B cell (primary cell): Measurements from ENCODE around the gene SLC25A26. TPM values are rescaled to one million over a fixed set of nuclear protein-coding genes. Genes with fewer than 3 reads are reported as not detected.

Source experiments
- ATAC-seq: fragments of 200-7000 bp; cut with Tn5 transposase; one replicate; pipeline ENCODE4 v1.10.0; 2021; ENCODE audit warnings: low read depth, mild to moderate bottlenecking, moderate number of reproducible peaks, moderate library complexity
- CTCF ChIA-PET: fragments of 350-600 bp; sonication (Branson Sonifier 250); formaldehyde crosslinking; loops from one replicate; lab custom pipeline; 2021; ENCODE audit warnings: antibody characterized with exemption, inconsistent platforms; lab: Charles Lee
- POLR2A ChIA-PET: fragments of 350-600 bp; sonication (Branson Sonifier 250); formaldehyde crosslinking; loops from one replicate; lab custom pipeline; 2021; ENCODE audit warnings: antibody characterized with exemption; lab: Charles Lee
- DNase-seq: peaks from one replicate; pipeline ENCODE4 v3.0.0; 2013
- H2AFZ ChIP-seq: 2 replicates; pipeline ENCODE4 v1.6.1; 2012; ENCODE audit warnings: mild to moderate bottlenecking, low read depth, low read length; ENCODE audit not compliant: insufficient read depth, poor library complexity, severe bottlenecking
- H3K27ac ChIP-seq, 2 donors: 1 replicate in 1 of 2; 2 replicates in 1 of 2; pipeline ENCODE4 v1.5.1; 2012 to 2013; ENCODE audit warnings: low read length in 2 of 2, mild to moderate bottlenecking in 2 of 2, moderate library complexity in 1 of 2
- H3K27me3 ChIP-seq, 4 experiments: fragments of 200-600 bp in 1 of 4; sonication (generic) in 1 of 4; replicated peaks in 1 of 4; 1 replicate in 2 of 4; 2 replicates in 2 of 4; pipeline versions ENCODE4 v1.6.1 to v1.7.0; 2013 to 2016; ENCODE audit warnings: low read length in 3 of 4, mild to moderate bottlenecking in 2 of 4, mixed read lengths in 1 of 4, moderate library complexity in 1 of 4; ENCODE audit not compliant: insufficient read depth in 4 of 4, control insufficient read depth in 3 of 4; ENCODE audit errors: control extremely low read depth in 1 of 4
- H3K36me3 ChIP-seq, 2 experiments: replicated peaks in 1 of 2; 1 replicate in 1 of 2; 2 replicates in 1 of 2; pipeline versions ENCODE4 v1.6.1 to v1.7.1; 2013; ENCODE audit warnings: low read length in 1 of 2; ENCODE audit not compliant: insufficient read depth in 2 of 2, control insufficient read depth in 1 of 2; ENCODE audit errors: control extremely low read depth in 1 of 2, extremely low read depth in 1 of 2
- H3K4me1 ChIP-seq, 2 donors: fragments of 200-600 bp in 1 of 2; sonication (generic) in 1 of 2; 1 replicate in 1 of 2; 2 replicates in 1 of 2; pipeline versions ENCODE4 v1.5.1 to v1.6.1; 2013 to 2017; ENCODE audit warnings: low read length in 2 of 2; ENCODE audit not compliant: control insufficient read depth in 2 of 2, insufficient read depth in 2 of 2
- H3K4me2 ChIP-seq: replicated peaks from 2 replicates; pipeline ENCODE3; 2012; ENCODE audit warnings: mild to moderate bottlenecking, low read depth, low read length; ENCODE audit not compliant: poor library complexity, severe bottlenecking
- H3K4me3 ChIP-seq, 5 experiments: fragments of 200-600 bp in 1 of 5; sonication (generic) in 1 of 5; 1 replicate in 3 of 5; 2 replicates in 2 of 5; pipeline versions ENCODE4 v1.5.1 to v1.7.0; 2011 to 2016; ENCODE audit warnings: low read length in 4 of 5, mild to moderate bottlenecking in 4 of 5, low read depth in 2 of 5, control low read depth in 1 of 5, moderate library complexity in 1 of 5; ENCODE audit not compliant: insufficient read depth in 1 of 5; ENCODE audit errors: control extremely low read depth in 1 of 5, extremely low read depth in 1 of 5
- H3K79me2 ChIP-seq: fragments of 200-600 bp; sonication (generic); one replicate; pipeline ENCODE4 v1.6.0; 2016; ENCODE audit warnings: low read length; ENCODE audit not compliant: control insufficient read depth, insufficient read depth
- H3K9ac ChIP-seq: fragments of 200-600 bp; sonication (generic); 2 replicates; pipeline ENCODE4 v1.6.1; 2017; ENCODE audit warnings: mild to moderate bottlenecking, low read length, moderate library complexity
- H3K9me3 ChIP-seq, 3 donors: one replicate each; pipeline versions ENCODE4 v1.6.1 to v1.7.1; 2013; ENCODE audit warnings: low read length in 2 of 3; ENCODE audit not compliant: control insufficient read depth in 2 of 3, insufficient read depth in 1 of 3; ENCODE audit errors: control extremely low read depth in 1 of 3
- H4K20me1 ChIP-seq: 2 replicates; pipeline ENCODE4 v1.6.0; 2012; ENCODE audit warnings: mild to moderate bottlenecking, low read length; ENCODE audit not compliant: insufficient read depth, control insufficient read depth, poor library complexity, severe bottlenecking
- H3K27ac Mint-ChIP-seq: one replicate; pipeline ENCODE4 v1.8.0; 2021; ENCODE audit warnings: mixed read lengths
- H3K27me3 Mint-ChIP-seq: one replicate; pipeline ENCODE4 v1.8.0; 2021; ENCODE audit warnings: mixed read lengths
- H3K4me1 Mint-ChIP-seq: one replicate; pipeline ENCODE4 v1.8.0; 2021; ENCODE audit warnings: mixed read lengths
- H3K4me3 Mint-ChIP-seq: one replicate; pipeline ENCODE4 v1.8.0; 2021; ENCODE audit warnings: mixed read lengths
- H3K9me3 Mint-ChIP-seq: one replicate; pipeline ENCODE4 v1.8.0; 2022; ENCODE audit warnings: mixed read lengths; ENCODE audit not compliant: insufficient read depth
- CTCF ChIP-seq: fragments of 200-600 bp; IDR thresholded peaks from one replicate; pipeline ENCODE4 v1.8.0; 2022; ENCODE audit warnings: antibody characterized with exemption, mild to moderate bottlenecking
- EZH2 ChIP-seq: IDR thresholded peaks from 2 replicates; pipeline ENCODE4 v1.6.1; 2012; ENCODE audit warnings: borderline replicate concordance, low read depth, mild to moderate bottlenecking, moderate library complexity, low read length; ENCODE audit not compliant: insufficient read depth, poor library complexity, severe bottlenecking
- WGBS: methylation state at CpG from one replicate; pipeline ENCODE4 v1.1.5; 2013; ENCODE audit warnings: missing lambda C conversion rate; ENCODE audit not compliant: insufficient coverage; 5-methylcytosine and 5-hydroxymethylcytosine counted together
- intact Hi-C: fragments of 100-400 bp; cut with micrococcal nuclease; formaldehyde crosslinking; loops from one replicate; pipeline ENCODE4 v1.10.0; 2022
- polyA plus RNA-seq: library from polyadenylated mRNA; depleted of rRNA; stranded (reverse); fragments of >200 nt; gene quantifications from 2 replicates; pipeline ENCODE4 v1.2.3, GENCODE V29; 2012
- total RNA-seq, 2 donors: library from RNA; stranded (reverse); fragments of 120-200 nt in 1 of 2; gene quantifications; 1 replicate in 1 of 2; 2 replicates in 1 of 2; pipeline versions ENCODE4 v1.2.3 to v1.2.4, GENCODE V29; 2013 to 2022

The SLC25A26 gene
- total and polyA plus RNA-seq, 2 donors (not counting 1 experiment from before 2014, with no cell fraction given), result 22.3 to 23.8 TPM

DNA sequence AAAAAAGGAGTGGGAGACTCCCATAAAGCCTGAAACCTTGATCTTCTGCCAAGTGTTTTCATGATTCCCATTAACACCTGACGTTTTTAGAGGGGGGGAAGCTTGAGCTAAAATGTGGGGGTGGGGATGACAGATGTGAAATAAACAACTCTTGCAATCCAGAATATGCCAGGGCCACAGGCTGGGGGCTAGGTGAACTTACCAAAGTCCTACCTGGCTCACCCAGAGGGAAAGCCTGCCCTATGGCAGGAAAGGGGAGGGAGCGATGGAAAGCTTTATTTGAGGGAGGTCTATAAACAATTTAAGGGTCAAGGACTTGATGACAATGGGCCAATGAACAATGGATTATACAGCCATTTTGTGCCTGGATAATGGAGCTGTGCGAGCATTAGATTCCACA is 171.7 kb downstream of the SLC25A26 start:
- no peak overlapping the region for H3K9ac ChIP-seq
- H3K27me3 Mint-ChIP-seq, result no peaks in the 10 kb centered on the region
- peaks cover 41% of the 10 kb centered on the region for H3K79me2 ChIP-seq
- no peaks in the 10 kb centered on the region for H3K9me3 ChIP-seq
- POLR2A ChIA-PET, result no interaction called here
- CTCF ChIA-PET, result interaction anchor here (1.2 to 5.1 kb wide), 4 partner anchors 9 to 15 kb away, joined by 3 to 31 read pairs (median 7); no protein-coding TSS in a partner anchor
- H3K36me3 ChIP-seq, result peaks cover 0 to 3% of the 10 kb centered on the region in 2 experiments
- no peaks in the 10 kb centered on the region for H3K9me3 Mint-ChIP-seq
- 100% methylated on average over 2 of the region's 3 CpGs for WGBS
- peaks cover 64% of the 10 kb centered on the region for H3K4me1 Mint-ChIP-seq
- H3K27ac Mint-ChIP-seq, result peak overlapping the region; percentile 92
- H3K27ac ChIP-seq, result peak overlapping the region in 1 of 2 donors; percentile 72
- peak overlapping the region; percentile 92 for H3K4me3 Mint-ChIP-seq
- H4K20me1 ChIP-seq, result no peaks in the 10 kb centered on the region
- H3K4me1 ChIP-seq, result peaks cover 42 to 61% of the 10 kb centered on the region in 2 donors
- peak overlapping the region; percentile 75 for H3K4me2 ChIP-seq
- no peak overlapping the region for H2AFZ ChIP-seq
- ATAC-seq (no peak), DNase-seq (no peak)
- H3K4me3 ChIP-seq, result peak overlapping the region in 1 of 5 experiments; percentile 61
- H3K27me3 ChIP-seq, result no peaks in the 10 kb centered on the region
- intact Hi-C loops, result loop anchor here (5.0 kb wide), 3 partner anchors 55 to 170 kb away; partner anchors contain the start of genes LRIG1 and SLC25A26
- TF ChIP-seq CTCF (no peak), EZH2 (no peak)

DNA sequence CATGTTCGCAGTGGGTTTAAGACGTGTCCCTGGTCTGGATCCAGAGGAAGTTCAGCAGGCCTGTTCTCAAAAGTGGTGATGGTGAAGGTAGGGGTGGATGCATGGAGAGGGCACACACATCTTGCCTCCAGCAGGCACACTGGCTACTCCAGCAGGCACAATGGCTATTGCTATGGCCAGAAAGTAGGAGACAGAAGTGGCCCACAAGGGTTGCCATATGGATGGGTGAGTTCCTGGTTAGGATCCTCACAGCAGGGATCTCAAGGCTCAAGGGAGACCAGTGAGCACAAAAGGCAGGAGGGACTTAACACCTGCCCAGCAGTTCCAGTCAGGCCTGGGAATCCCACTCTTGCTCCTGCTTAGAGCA is 172.1 kb downstream of the SLC25A26 start:
- Histone ChIP-seq H4K20me1 (no peaks in the 10 kb centered on the region), H2AFZ (peak overlapping the region; percentile 44), H3K4me2 (peak overlapping the region; percentile 75), H3K4me1 (peaks cover 40 to 60% of the 10 kb centered on the region in 2 donors), H3K9me3 (no peaks in the 10 kb centered on the region), H3K27ac (peak overlapping the region; percentile 66 to 72), H3K9ac (peak overlapping the region; percentile 53), H3K4me3 (peak overlapping the region; percentile 37 to 71 (median 58)), H3K79me2 (peaks cover 38% of the 10 kb centered on the region), H3K27me3 (no peaks in the 10 kb centered on the region), H3K36me3 (peaks cover 0 to 3% of the 10 kb centered on the region in 2 experiments)
- H3K4me1 Mint-ChIP-seq, result peaks cover 63% of the 10 kb centered on the region
- WGBS, result 96% methylated on average over 2 of the region's 2 CpGs
- no peak for TF ChIP-seq CTCF
- CTCF ChIA-PET, result interaction anchor here (1.2 to 5.1 kb wide), 4 partner anchors 8 to 15 kb away, joined by 3 to 31 read pairs (median 7); no protein-coding TSS in a partner anchor
- H3K27ac Mint-ChIP-seq, result peak overlapping the region; percentile 92
- ATAC-seq, result no peak
- DNase-seq, result no peak
- intact Hi-C loops, result loop anchor here (5.0 kb wide), 3 partner anchors 56 to 171 kb away; partner anchors contain the start of genes LRIG1 and SLC25A26
- H3K27me3 Mint-ChIP-seq, result no peaks in the 10 kb centered on the region
- H3K9me3 Mint-ChIP-seq, result no peaks in the 10 kb centered on the region
- POLR2A ChIA-PET, result no interaction called here
- peak overlapping the region; percentile 92 for H3K4me3 Mint-ChIP-seq
